OCI-LY1 (cell line): ENCODE measurements around the gene CARD10.

Experiments used
- H2AFZ ChIP-seq: fragments of 200-600 bp; sonication (generic), shearing (Covaris generic); 2 replicates; pipeline ENCODE4 v1.6.0; 2014; ENCODE audit warnings: antibody characterized with exemption, mild to moderate bottlenecking, low read length
- H3F3A ChIP-seq: fragments of 200-600 bp; sonication (generic), shearing (Covaris generic); 2 replicates; pipeline ENCODE4 v1.6.0; 2014; ENCODE audit warnings: mild to moderate bottlenecking, antibody characterized with exemption, low read length, moderate library complexity; ENCODE audit not compliant: insufficient read depth
- H3K27ac ChIP-seq: fragments of 200-600 bp; sonication (generic); 2 replicates; pipeline ENCODE4 v1.5.1; 2014; ENCODE audit warnings: low read length, mixed run types, mild to moderate bottlenecking, low read depth; ENCODE audit not compliant: poor library complexity, severe bottlenecking
- H3K27me3 ChIP-seq: fragments of 200-600 bp; sonication (generic); 2 replicates; pipeline ENCODE4 v1.6.0; 2014; ENCODE audit warnings: antibody characterized with exemption, mild to moderate bottlenecking, low read length, moderate library complexity; ENCODE audit not compliant: insufficient read depth
- H3K36me3 ChIP-seq: fragments of 200-600 bp; sonication (generic); 2 replicates; pipeline ENCODE4 v1.6.1; 2014; ENCODE audit warnings: mild to moderate bottlenecking, antibody characterized with exemption, low read length, moderate library complexity, mixed read lengths; ENCODE audit not compliant: insufficient read depth
- H3K4me1 ChIP-seq: fragments of 200-600 bp; sonication (generic); 2 replicates; pipeline ENCODE4 v1.5.1; 2014; ENCODE audit warnings: mild to moderate bottlenecking, low read length, moderate library complexity; ENCODE audit not compliant: insufficient read depth, severe bottlenecking
- H3K4me2 ChIP-seq: fragments of 200-600 bp; sonication (generic), shearing (Covaris generic); 2 replicates; pipeline ENCODE4 v1.6.1; 2014; ENCODE audit warnings: low read length
- H3K4me3 ChIP-seq: fragments of 200-600 bp; sonication (generic); 2 replicates; pipeline ENCODE4 v1.5.1; 2014; ENCODE audit warnings: low read length, low read depth, mild to moderate bottlenecking, mixed read lengths; ENCODE audit not compliant: poor library complexity, severe bottlenecking
- H3K79me2 ChIP-seq: fragments of 200-600 bp; shearing (Covaris generic); 2 replicates; pipeline ENCODE4 v1.6.1; 2016; ENCODE audit warnings: mixed run types, low read length, mixed read lengths; ENCODE audit not compliant: insufficient read depth
- H3K9ac ChIP-seq: fragments of 200-600 bp; sonication (generic), shearing (Covaris generic); 2 replicates; pipeline ENCODE4 v1.6.1; 2014; ENCODE audit warnings: mild to moderate bottlenecking, low read length, mixed read lengths
- H3K9me2 ChIP-seq: fragments of 200-600 bp; sonication (generic), shearing (Covaris generic); 2 replicates; pipeline ENCODE4 v1.6.1; 2014; ENCODE audit warnings: low read depth, mild to moderate bottlenecking, low read length, mixed read lengths
- H3K9me3 ChIP-seq: fragments of 200-600 bp; shearing (Covaris generic); 2 replicates; pipeline ENCODE4 v1.6.1; 2014; ENCODE audit warnings: low read length, mixed read lengths
- H4K20me1 ChIP-seq: fragments of 200-600 bp; sonication (generic), shearing (Covaris generic); 2 replicates; pipeline ENCODE4 v1.6.0; 2016; ENCODE audit warnings: mild to moderate bottlenecking, low read length; ENCODE audit not compliant: insufficient read depth
- CTCF ChIP-seq: fragments of 200-600 bp; sonication (generic), shearing (Covaris generic); IDR thresholded peaks from 2 replicates; pipeline ENCODE4 v1.5.1; 2017; ENCODE audit warnings: mild to moderate bottlenecking, antibody characterized with exemption, low read length, moderate library complexity, mixed read lengths
- EZH2 ChIP-seq: fragments of 200-600 bp; sonication (generic), shearing (Covaris generic); IDR thresholded peaks from 2 replicates; pipeline ENCODE4 v1.8.0; 2017; ENCODE audit warnings: borderline replicate concordance, mixed run types, mild to moderate bottlenecking, antibody characterized with exemption, low read length, moderate library complexity, mixed read lengths

The CARD10 gene

GRCh38 chr22:37564111-37564711 lies 45.0 kb upstream of the CARD10 start:
- Histone ChIP-seq H3K9me2 (no peaks in the 10 kb centered on the region), H3K9ac (no peak overlapping the region), H3K79me2 (no peaks in the 10 kb centered on the region), H3K4me3 (no peak overlapping the region), H3K9me3 (no peaks in the 10 kb centered on the region), H3K27ac (no peak overlapping the region), H2AFZ (no peak overlapping the region), H3K4me2 (no peak overlapping the region), H3K27me3 (peaks cover 32% of the 10 kb centered on the region), H4K20me1 (no peaks in the 10 kb centered on the region), H3K36me3 (no peaks in the 10 kb centered on the region), H3F3A (no peaks in the 10 kb centered on the region), H3K4me1 (no peaks in the 10 kb centered on the region)
- no peak for TF ChIP-seq CTCF
- TF ChIP-seq EZH2 = no peak

- Histone ChIP-seq H3K79me2 (no peaks in the 10 kb centered on the region), H3K27me3 (peaks cover 27% of the 10 kb centered on the region)
These were observed 44.2 kb upstream of the CARD10 start for GRCh38 chr22:37563153-37564081.

More at GRCh38 chr22:37563153-37564081, 44.2 kb upstream of the CARD10 start:
- Histone ChIP-seq H3K9me3 (no peaks in the 10 kb centered on the region), H2AFZ (no peak overlapping the region), H3K4me3 (no peak overlapping the region), H3K4me2 (no peak overlapping the region), H4K20me1 (no peaks in the 10 kb centered on the region), H3F3A (no peaks in the 10 kb centered on the region), H3K36me3 (no peaks in the 10 kb centered on the region), H3K9me2 (no peaks in the 10 kb centered on the region), H3K4me1 (no peaks in the 10 kb centered on the region), H3K9ac (no peak overlapping the region), H3K27ac (no peak overlapping the region)
- TF ChIP-seq CTCF (no peak), EZH2 (no peak)
